HG03378 (cell line): Measurements from ENCODE around the gene COASY.
"Not testable (repeated sequence)": the region's sequence is repeated elsewhere in the genome, so short reads cannot be mapped to it uniquely, and the experiment has no call there.

Experiments used
- ATAC-seq: cut with Tn5 transposase; IDR thresholded peaks from one replicate; pipeline ENCODE4 v1.9.1; 2021; ENCODE audit warnings: mild to moderate bottlenecking, moderate library complexity; ENCODE audit not compliant: unreplicated experiment

COASY gene

GRCh38 chr17:42531455-42532354, 30.2 kb upstream of the COASY start:
- no peak for ATAC-seq

GRCh38 chr17:42535155-42536047, 26.5 kb upstream of the COASY start:
- ATAC-seq, result peak; percentile 19

- peak; percentile 61 for ATAC-seq
Observed at GRCh38 chr17:42536048-42536371, 25.9 kb upstream of the COASY start, which contains the start of gene NAGLU. Gene NAGLU, plus strand, starts transcription at chr17:42536241. Its CDS starts 32 bp downstream, at chr17:42536273.

- peak; percentile 29 for ATAC-seq
Observed at GRCh38 chr17:42536372-42537155, 25.4 kb upstream of the COASY start.

GRCh38 chr17:42537156-42537805, 24.7 kb upstream of the COASY start:
- ATAC-seq, result no peak

GRCh38 chr17:42537826-42538451, 24.0 kb upstream of the COASY start:
- no peak for ATAC-seq

GRCh38 chr17:42538482-42538881, 23.5 kb upstream of the COASY start:
- no peak for ATAC-seq

GRCh38 chr17:42540558-42540957, 21.4 kb upstream of the COASY start:
- ATAC-seq, result not testable (repeated sequence)

GRCh38 chr17:42541041-42541833, 20.7 kb upstream of the COASY start:
- no peak for ATAC-seq

GRCh38 chr17:42543190-42544079, 18.5 kb upstream of the COASY start:
- ATAC-seq, result no peak

GRCh38 chr17:42544874-42545283, 17.1 kb upstream of the COASY start:
- no peak for ATAC-seq

GRCh38 chr17:42545755-42546505, 16.0 kb upstream of the COASY start:
- ATAC-seq, result not testable (repeated sequence)

GRCh38 chr17:42547001-42547461, 14.9 kb upstream of the COASY start:
- ATAC-seq, result no peak

- no peak for ATAC-seq
Observed at GRCh38 chr17:42547698-42548069, 14.3 kb upstream of the COASY start.

- no peak for ATAC-seq
Observed at GRCh38 chr17:42548070-42548837, 13.7 kb upstream of the COASY start.

- ATAC-seq, result no peak
Observed at GRCh38 chr17:42548993-42549755, 12.8 kb upstream of the COASY start.
